ENCODE data around the gene TCF19.

TCF19 gene

DNA sequence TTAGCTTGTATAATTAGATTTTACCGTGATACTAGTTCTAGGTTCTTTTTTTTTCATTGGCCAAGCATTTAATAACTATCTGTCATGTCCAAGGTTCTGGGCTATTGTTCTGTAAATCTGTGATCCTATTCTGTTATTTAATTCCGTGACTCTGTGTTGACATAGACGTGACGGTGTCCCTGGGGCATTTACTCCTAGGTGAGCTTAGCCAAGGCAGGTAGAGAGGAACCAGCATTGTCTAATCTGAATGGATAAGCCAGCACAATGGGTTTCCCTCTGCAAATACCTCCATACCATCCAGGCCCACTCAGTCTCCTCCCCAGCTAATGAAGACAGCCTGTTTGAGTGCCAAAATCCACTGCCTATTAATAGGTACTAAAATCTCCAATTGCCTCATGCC is 29.3 kb upstream of the TCF19 start:
- FAIRE-seq = no peak

DNA sequence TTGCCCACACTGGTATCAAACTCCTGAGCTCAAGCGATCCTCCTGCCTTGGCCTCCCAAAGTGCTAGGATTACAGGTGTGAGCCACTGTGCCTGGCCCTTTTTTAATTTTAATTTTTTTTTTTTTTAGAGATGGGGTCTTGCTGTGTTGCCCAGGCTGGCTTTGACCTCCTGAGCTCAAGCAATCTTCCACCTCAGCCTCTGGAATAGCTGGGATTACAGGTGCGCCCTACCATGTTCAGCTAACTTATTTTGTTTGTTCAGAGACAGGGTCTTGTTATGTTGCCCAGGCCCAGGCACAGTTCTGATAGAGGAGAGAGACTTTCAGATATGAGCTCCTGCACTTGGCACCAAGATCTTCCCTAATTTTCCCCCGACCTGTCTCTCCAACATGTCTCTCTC is 27.6 kb upstream of the TCF19 start:
- FAIRE-seq = no peak

DNA sequence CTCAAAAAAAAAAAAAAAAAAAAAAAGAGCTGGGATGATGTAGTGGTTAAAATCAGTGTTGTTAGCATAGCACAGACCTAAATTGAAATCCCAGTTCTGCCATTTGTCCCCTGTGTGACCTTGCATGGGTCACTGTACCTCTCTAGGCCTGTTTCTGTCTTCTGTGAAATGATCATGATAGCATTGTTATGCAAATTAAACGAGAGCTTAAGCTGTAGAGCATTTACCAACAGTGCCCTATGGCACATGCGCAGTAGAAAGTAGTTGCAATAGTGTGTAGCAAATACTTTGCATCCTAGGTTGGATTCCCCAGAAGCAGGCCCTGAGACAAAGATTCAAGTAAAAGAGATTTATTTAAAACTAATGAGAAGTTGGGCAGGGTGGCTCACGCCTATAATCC is 26.8 kb upstream of the TCF19 start:
- FAIRE-seq = no peak

DNA sequence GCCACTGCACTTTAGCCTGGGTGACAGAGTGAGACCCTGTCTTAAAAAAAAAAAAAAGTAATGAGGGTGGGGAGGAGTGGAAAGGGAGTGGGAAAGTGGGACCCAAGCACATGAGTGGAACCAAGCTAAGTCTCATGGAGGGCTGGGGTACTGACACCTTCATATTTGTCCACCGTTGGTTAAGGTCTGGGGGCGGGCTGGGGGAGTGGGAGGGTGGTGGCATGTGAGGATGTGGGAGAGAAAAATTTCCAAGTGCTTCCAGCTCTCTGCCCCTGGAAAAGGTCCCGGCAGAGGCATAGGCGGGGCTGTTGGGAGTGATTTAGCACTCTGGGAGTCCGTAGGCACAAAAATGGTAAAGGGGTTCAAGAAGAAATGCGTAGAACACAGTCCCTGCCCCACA is 25.6 kb upstream of the TCF19 start:
- FAIRE-seq = no peak

DNA sequence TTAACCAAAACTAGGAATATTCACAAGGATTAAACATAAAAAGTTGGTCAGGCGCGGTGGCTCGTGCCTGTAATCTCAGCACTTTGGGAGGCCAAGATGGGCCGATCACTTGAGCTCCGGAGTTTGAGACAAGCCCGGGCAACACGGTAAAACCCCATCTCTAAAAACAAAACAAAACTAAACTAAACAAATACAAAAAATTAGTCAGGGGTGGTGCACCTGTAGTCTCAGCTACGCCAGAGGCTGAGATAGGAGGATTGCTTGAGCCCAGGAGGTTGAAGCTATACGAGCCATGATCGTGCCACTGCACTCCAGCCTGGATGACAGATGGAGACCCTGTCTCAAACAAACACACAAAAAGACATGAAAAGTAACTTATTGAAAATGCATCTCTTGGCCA is 22.7 kb upstream of the TCF19 start:
- FAIRE-seq = no peak

DNA sequence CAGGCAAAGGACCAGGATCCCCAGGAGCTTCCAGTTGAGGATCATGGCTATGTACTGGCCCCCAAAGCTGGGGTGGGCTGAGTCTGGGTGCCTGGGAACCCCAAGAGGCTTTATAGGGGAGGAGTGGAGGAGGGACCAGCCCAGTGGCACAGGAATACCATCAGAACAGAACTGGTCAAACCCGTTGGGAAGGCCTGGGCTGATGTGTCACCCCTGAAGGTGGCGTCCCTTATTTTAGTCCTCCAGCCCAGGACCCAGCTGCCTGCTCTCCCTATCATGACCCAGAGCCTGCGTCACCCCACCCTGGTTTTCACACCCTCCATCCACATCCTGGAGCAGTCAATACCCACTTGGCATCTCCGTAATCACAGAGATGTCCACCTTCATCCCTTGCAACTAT is 19.4 kb upstream of the TCF19 start, which contains the start of gene PSORS1C2:
Gene PSORS1C2 (minus strand): TSS at position 85 of the 400 bp plus-strand sequence. CDS start 40 bp downstream, at position 45.
- FAIRE-seq = no peak

DNA sequence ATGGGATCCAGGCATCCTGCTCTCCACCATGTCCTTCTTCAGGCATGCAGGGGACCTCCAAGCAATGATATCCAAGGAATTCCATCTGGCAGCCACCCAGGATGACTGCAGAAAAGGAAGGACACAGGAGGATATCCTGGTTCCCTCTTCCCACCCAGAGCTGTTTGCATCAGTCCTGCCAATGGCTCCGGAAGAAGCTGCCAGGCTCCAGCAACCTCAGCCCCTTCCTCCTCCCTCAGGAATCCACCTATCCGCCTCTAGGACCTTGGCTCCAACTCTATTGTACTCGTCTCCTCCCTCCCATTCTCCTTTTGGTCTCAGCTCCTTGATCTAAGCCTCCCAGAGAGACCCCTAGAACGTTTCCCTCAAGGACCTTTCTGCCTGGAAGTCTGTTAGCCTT is 18.8 kb upstream of the TCF19 start:
- FAIRE-seq = no peak

DNA sequence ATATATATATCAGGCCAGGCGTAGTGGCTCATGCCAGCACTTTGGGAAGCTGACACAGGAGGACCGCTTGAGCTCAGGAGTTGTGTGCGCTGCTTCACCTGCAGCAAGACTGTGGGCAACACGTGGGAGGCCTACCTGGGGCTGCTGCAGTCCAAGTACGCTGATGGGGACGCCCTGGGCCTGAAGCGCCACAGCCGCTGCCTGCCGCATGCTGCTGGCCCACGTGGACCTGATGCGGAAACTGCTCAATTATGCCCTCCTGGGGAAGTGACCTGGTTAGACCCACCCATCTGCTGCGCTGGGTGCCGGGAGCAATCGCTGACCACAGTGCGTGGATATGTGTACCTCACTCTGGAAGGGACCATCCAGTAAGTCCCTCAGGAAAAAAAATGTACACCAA is 17.7 kb upstream of the TCF19 start:
- FAIRE-seq = no peak

DNA sequence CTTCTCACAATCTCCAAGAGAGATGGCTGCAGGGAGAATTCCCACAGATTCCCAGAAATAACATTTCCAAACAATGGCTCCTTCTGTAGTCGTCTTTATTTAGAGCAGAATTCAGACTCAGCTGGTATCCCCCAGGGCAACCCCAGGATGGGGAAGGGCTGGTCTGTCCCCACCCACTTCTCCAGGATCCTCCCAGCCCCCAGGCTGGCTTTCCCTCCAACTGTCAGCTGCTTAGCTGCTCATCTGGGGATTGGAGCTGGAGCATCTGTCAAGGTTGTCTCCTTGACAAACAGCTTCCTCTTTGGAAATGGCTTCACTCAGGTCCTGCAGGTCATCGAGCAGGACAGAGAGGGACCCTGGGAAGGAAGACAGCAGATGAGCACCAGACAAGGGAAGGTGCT is 16.0 kb upstream of the TCF19 start:
- FAIRE-seq = no peak

DNA sequence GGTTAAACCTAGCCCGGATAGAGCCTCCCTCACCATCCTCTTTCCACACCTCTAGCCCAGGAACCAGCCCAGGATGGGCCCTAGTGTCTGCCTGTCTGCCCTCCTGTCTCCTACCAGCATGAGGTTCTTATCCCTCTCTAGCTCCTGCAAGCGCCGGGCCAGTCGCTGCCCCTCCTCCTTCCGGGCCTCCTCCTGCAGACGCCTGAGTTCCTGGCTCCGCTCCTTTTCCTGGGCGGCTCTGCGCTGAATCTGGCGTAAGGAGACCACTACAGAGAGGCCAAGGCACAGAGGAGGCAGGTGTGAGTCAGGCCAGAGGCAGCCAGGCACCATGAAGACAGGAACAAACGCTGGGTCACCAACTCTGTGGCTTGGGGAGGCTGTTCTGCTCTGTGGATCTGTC is 15.2 kb upstream of the TCF19 start:
- FAIRE-seq = no peak

DNA sequence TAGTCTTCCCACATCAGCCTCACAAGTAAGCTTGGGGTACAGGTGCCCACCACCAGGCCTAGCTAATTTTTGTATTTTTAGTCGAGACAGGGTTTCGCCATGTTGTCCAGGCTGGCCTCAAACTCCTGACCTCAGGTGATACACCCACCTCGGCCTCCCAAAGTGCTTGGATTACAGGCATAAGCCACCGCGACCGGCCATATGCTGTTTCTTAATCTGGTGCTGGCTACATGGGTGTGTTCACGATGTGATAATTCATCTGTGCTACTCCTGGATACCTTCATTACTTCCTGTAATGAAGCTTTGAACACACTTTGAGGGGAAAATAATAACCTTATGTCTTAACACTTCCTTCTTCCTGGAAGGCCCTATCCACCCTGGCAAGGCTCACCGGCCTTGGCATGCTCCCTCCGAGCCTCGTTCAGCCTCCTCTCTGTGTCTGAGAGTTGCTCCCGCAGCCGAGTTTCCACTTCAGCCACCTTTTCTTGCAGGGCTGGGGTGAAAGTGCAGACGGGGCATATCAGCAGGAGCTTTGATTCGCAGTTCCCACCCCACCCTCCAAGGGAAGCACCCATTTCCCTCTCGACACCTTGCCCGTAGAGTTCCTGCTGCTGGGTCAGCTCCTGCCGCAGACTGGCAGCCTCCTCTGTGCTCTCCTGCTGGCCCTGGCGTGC is 14.0 kb upstream of the TCF19 start:
- no peak for FAIRE-seq

DNA sequence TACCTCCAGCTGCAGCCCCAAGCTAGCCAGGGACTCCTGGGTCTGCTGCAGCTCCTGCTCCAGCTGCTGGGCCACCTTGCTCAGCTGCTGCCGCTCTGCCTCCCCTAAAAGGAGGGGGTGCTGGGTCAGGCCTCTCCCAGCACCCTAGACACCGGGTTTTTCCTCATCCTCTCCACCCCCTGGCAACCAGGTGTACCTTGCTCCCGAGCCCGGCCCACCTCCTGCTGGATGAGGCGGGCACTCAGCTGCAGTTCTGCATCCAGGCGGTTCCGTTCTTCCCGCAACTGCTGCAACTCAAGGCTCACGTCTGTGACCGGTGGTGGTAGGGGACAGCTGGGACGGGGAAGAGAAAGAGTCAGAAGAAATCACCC is 13.4 kb upstream of the TCF19 start:
- no peak for FAIRE-seq

DNA sequence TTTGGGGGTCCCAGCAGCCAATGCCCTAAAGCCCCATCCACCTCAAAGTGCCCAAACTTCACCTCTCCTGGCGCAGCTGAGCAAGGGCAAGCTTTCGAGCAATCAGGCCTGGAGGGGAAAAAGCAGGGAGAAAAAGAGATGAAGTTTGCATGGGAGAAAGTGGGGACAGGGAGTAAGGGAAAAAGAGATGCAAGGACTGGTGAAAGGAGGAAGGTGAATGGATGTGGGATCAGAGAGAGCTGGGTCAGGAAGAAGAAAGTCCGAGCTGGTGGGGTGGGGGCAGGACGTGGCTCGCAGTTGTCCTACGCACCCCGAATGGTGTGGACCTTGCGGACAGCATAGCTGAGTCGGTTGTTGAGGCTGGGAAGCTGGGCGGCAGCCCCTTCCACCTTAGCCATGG is 13.0 kb upstream of the TCF19 start:
- FAIRE-seq = no peak

DNA sequence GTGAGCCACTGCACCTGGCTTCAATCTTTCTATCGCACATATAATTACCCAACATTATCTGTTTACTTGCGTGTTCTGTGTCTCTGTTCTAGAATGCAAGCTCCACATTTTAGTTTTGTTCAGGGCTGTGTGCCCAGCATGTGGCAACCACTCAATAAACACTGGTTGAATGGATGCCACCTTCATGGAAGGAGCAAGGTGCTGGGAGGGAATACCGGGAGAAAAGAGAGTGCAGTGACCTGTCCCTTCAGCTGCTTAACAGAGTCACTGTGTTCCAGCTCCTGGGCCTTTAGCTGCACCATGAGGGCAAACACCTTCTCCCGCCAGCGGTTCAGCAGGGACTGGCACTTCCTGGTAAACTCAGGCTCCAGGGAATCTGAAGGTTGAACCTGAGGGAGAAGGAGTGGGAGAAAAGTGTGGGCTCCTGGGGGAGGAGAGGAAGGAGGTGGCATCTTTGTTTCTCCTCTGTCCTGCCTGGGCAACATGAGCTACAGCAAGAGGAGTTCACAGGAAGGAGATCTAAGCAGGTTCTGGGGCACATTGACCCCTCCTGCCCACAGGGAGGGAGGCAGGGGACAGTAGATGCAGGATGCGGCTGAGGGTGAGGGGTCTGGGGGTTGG is 8.5 kb upstream of the TCF19 start:
- no peak for FAIRE-seq

DNA sequence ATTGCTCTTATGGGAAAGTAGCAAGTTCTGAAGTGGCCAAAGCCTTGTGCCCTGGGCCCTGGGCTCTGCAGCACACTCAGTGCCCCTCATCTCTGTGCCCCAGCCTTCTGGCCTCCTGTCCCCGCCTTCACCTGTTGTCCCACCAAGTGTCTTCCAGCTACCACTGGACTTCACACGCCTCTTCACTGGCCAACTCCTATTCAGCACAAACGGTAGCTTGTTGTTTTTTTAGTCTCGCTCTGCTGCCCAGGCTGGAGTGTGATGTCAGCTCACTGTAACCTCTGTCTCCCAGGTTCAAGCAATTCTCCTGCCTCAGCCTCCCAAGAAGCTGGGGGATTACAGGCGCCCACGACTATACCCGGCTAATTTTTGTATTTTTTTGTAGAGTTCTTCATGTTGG is 5.6 kb upstream of the TCF19 start:
- no peak for FAIRE-seq

DNA sequence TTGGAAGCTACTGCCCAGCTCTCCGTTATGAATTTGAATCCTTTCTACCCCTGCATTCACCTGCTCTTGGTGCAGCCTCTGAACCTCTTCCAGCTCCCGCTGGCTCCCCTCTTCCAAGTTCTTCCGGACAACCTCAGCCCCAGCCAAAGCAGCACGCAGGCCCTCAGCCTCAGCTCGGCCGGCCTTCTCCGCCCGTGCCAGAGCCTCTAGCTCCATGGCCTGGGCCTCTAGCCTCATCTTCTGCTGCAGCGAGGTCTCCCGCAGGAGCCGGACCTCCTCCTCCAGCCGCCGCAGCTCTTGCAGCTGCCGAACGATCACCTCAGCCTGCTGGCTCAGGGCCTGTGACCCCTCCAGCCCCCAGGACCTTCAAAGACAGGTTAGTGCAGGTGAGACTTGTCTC is 4.0 kb upstream of the TCF19 start:
- no peak for FAIRE-seq

DNA sequence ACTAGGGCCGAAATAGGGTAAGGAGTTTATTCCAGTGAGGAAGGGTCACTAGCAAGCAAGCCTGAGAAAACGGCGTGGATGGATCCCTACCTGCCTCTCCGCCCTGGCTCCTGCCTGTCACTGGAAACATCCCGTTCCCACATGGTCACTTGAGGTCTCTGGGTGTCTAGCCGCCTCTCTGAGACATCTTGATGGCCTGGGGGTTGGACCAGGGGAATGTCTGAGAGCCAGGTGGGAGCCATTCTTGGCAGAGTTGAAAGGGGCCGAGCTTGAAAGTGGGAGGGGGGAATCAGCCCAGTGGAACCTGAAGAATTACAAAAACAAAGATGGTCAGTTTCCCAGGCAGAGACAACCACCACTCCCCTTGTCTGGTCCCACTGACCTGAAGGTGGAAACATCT is 1.7 kb upstream of the TCF19 start:
- no peak for FAIRE-seq

DNA sequence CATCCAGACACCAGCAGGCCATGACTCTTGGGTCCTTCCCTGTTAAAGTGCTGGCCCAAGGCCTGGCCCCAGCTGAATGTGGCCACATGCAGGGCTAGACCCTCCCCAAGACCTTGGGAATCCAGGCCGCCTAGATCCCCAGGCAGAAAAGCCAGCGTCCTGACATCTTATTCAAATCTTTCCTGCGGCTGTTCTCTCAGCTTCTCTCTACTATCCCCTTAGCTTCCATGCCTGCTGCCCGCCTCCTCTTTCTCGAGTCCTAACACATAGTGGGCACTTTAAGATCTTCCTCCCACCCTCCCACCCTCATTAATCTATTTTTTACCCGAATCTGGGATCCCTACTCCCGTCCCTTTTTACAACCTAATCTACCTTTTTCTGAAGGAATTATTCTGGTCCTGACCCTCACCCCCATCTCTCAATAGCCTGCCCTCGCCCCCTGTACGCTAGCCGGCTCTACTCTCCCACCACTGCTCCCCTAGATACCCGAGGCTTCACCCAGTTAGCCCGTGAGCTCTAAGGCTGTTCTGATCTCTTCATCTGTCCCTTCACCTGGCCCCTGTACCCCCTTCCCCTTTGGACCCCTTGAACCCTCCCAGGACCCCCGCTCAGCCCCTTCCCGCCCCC is 763 bp upstream of the TCF19 start, which contains the start of gene CCHCR1:
Gene CCHCR1 (minus strand): TSS at position 290 of the 627 bp plus-strand sequence. CDS start 202 bp downstream, at position 88.
- FAIRE-seq = no peak

DNA sequence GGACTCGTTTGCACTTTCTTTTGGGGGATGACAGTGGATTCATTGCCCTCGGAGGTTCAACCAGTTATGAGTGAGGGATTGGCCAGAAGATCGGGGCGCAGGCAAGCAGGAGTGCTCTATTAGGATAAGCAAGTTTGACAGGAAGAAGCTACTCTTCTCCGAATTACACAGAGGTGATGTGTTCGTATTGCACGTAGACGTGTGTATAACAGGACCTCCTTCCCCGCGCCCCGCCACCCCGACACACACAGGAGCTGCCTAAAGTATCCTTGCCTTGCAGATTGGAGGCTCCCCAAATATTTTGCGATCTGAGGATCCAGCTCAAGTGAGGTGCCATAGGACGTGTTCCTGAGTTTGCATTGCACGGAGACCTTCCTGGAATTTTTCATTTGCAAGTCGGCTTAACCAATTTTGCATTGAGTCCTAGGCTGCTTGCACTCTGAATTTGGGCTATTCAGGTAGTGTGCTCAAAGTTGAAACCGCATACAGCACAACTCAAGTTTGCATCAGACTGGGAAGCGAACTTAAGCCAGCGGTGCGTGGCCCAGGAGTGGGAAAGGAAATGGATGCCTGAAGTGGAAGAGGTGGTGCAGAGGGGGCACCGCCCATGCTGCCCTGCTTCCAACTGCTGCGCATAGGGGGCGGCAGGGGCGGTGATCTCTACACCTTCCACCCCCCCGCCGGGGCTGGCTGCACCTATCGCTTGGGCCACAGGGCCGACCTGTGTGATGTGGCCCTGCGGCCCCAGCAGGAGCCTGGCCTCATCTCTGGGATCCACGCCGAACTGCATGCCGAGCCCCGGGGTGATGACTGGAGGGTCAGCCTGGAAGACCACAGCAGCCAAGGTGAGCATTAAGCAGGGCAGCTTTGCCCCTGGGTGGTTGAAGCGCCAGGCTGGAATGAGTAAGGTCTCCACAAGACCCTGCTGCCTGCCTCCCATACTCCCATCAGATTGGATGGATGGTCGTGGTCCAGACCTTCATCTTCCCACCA is 770 bp downstream of the TCF19 start:
- FAIRE-seq = no peak

DNA sequence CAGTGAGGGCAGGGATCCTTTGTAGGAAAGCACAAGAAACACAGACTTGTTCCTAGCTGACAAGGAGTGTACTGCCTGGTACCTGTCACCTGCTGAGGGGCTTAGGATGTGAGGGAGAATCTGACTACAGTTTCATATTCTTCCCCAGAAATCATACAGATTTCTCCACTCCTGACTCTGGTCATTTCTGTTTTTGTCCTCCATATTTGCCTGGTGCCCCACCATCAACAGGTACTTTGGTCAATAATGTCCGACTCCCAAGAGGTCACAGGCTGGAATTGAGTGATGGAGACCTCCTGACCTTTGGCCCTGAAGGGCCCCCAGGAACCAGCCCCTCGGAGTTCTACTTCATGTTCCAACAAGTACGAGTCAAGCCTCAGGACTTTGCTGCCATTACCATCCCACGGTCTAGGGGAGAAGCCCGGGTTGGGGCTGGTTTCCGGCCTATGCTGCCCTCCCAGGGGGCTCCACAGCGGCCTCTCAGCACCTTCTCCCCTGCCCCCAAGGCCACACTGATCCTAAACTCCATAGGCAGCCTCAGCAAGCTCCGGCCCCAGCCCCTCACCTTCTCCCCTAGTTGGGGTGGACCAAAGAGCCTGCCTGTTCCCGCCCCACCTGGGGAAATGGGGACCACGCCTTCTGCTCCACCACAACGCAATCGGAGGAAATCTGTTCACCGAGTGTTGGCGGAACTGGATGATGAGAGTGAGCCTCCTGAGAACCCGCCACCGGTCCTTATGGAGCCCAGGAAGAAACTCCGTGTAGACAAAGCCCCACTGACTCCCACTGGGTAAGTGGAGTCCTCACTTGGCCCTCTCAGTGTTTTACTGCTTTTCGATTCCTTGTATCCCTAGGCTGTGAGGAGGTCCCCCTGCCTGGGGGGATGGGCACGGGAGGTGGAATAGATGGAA is 3.1 kb downstream of the TCF19 start:
- no peak for FAIRE-seq

DNA sequence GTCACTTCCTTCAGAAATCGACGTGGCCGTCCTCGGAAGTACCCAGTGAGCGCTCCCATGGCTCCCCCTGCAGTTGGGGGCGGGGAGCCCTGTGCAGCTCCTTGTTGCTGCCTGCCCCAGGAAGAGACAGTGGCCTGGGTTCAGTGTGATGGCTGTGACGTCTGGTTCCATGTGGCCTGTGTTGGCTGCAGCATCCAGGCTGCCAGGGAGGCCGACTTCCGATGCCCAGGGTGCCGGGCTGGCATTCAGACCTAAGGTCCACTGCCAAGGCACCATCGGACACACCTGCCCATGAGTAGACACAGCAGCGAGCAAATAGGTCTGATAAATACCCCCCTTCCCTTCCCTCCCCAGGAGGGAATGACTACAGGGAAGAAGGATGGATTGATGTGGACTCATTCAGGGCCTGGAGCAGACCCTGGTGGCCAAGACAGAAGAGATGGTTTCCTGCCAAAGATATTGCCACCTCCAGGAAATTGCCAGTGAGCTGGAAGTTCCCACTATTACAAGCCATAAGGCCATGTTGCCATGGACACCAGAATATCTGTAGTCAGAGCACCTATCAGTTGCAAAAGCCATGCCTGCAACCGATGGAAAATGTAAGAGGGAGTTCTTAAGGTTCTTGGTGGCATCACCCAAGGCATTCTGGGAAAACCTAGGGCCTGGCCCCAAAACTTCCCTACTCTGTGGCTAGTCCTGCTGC is 4.2 kb downstream of the TCF19 start:
- FAIRE-seq = no peak

Measured in A204.1 (cell line).